Effector CD4-positive, alpha-beta T cell (primary cell): ENCODE measurements around the gene QSOX2.

Experiments used
- DNase-seq: peaks from one replicate; pipeline ENCODE4 v3.0.0-alpha.2; 2020

Gene QSOX2

GRCh38 chr9:136201609-136202453 is 43.8 kb downstream of the QSOX2 start:
- no peak for DNase-seq

DNA sequence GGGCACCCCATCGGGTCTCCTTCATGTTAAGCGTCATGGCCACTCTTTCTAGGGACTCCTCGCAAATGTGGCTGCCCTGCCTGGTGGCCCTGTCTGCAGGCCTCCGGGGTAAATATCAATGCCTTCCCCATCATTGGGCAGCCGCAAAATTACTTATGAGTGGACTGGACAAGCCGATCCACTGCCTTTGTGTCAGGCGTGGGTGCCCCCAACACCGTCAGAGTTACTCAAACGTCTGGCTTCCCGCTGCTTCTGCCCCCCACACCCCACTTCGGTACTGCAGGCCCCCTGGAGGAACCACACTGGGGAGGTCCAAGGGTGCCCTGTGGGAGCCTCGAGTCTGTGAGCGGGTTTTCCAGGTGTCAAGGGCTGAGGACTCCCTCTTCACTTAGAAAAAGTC is 44.4 kb downstream of the QSOX2 start:
- no peak for DNase-seq

- DNase-seq: no peak
Observed at GRCh38 chr9:136200424-136200823, 45.2 kb downstream of the QSOX2 start.

- DNase-seq: no peak
Observed at GRCh38 chr9:136199391-136200288, 46.0 kb downstream of the QSOX2 start.

DNA sequence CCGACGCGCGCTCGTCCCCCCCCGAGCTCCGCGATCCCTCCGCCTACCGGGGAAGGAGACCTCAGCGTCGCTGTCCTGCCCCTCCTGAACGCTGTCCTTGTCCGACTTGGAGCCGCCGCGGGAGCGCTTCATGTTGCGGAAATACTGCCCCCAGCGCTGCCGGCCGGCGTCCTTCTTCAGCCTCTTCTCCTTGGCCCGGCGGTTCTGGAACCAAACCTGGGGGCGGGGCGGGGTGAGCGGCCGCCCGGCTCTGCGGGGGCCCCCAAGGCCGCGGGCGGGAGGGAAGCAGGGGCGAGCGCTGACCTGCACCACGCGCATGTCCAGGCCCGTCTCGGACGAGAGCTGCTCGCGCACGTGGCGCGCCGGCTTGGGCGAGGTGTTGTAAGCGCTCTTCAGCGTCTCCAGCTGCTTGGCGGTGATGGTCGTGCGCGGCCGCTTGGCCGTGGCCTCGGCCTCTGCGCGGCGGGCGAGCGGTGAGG is 47.0 kb downstream of the QSOX2 start:
- DNase-seq: no peak

GRCh38 chr9:136197930-136198604 is 47.5 kb downstream of the QSOX2 start:
- no peak for DNase-seq

GRCh38 chr9:136197084-136197875 is 48.3 kb downstream of the QSOX2 start:
- DNase-seq: no peak

DNA sequence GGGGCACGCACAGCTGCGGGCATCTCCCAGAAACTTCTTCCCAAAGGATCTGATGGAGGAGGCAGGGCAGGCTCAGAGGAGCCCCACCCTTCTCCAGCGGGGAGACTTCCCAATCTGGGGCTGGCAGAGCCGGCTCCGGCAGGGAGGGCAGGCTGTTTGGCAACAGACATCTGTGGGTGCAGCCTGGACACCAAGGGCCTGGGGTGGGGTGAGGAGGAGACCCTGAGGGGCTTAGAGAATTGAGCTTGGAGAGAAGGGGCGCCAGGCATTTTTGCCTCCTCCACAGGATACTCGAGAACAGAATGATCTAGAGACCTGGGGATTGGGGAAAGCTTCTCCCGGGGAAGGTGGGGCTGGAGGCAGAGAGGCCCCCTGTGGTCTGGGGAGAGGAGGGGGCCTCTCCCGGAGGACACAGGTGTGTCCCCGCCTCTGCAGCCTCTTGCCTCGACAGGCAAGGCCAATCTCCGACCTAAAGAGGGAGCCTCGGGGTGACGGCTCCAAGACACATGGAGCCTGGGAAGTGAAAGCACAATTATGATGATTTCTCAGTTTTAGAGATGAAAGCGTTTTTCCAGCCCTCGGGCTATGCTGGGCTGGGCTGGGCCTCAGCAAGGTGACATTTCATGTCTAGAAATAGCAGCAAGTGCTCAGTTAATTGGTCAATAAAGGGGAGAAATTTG is 49.1 kb downstream of the QSOX2 start:
- no peak for DNase-seq

GRCh38 chr9:136194540-136194939 is 51.1 kb downstream of the QSOX2 start:
- DNase-seq: no peak

DNA sequence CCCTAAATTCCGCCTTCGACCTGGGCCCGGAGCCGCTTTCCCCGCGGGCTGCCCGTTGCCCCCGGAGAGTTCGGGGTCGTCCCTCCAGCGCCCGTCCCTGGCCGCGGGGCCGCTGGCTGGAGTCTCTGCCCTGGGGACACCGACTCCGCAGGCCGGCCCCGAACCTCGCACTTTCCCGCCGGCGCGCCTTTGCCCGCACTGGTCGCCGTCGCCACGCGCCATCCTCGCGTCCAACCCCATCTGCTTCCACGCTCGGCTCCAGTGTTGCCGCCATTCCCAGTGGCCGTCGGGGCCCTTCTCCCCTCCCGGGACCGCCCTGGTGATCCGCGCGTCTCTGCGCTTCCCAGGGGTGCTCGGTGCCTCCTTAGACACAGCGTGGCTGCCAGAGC is 51.7 kb downstream of the QSOX2 start:
- no peak for DNase-seq

DNA sequence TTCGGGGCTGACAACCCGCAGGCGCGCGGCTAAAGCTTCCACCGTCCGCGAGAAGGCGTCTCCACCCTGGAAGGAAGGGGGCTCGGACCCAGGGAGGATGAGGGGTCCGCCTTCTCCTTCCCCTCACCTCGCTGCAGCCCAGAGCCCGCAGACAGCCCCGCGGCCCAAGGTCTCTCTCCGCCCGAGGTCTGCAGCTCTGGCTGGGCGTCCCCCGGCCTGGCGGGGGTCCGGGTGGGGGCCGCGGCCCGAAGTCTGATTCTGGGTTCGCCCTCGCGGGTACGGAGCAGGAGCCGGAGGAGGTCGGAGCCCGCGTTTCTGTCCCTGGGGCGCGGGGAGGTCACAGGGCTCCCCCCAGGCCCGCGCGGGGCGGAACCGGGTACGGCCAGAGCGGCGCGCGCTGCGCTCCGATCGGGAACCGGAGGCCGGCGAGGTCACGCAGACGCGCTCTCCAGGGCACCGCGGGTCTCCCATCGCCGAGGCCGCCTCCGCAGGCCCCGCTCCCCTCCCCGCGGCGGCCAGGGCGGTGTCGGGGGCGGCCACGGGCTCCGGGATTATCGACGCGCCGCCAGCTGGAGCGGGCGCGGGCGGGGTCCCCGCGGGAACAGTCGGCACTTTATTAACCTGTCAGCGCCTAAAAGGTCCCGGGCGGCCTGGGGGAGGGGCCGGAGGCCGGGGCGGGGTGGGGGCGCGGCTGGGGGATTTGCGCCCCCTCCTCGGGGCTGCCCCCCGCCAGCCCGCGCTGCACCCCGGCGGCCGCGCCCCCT is 52.3 kb downstream of the QSOX2 start:
- no peak for DNase-seq

- DNase-seq: no peak
Observed at GRCh38 chr9:136192289-136193126, 53.1 kb downstream of the QSOX2 start.

DNA sequence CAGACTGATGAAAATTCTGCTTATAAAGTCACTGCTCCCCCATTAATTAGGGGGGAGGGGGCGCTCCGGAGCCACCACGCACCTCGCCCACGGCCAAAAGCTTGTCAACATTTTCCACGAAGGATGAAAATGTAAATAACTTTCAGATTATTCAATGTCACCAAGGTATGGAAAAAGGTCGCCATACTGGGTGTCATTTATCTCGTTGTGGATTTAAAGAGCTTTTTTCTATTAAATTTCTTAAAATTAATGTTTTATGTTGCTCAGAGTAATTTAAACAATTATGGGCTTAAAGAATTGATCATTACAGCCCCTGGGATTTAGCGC is 53.7 kb downstream of the QSOX2 start:
- no peak for DNase-seq

DNA sequence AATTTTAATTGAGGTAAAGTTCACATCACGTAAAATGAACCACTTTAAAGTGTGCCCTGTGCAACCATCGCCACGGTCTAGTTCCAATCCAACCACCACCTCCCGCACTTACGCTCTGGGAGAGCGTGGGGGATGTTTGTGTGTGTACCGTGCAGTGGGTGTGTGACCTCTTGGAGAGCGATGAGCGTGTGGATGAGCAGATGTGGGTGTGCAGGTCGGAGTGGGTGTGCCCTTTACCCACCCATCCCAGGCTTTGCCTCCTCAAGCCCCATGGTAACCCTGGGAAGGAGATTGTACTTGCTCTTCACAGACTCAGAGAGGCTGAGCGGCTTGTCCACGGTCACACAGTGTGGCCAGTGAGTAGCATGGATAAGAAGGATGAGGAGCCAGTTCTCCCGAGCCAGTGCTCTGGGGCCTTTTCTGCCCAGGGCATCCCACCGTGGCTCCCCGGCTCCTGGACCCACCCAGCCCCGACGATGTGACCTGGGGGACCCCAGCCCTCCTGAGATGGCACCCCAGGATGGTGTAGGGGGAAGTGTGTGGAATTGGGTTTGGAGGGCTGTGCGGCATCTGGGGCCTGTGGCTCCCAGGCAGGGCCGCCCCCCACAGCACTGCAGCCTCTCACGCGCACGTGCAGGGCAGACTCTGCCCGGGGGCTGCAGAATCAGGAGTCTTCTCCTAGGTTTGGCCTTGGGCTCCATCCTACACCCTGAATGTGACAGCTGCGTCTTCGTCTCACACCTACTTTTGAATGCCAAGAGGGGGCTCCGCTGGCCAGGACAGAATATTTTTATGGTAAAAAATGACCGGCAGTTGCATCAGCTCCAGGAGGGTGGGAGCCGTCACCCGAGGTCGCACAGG is 54.3 kb downstream of the QSOX2 start:
- DNase-seq: no peak

- no peak for DNase-seq
Observed at GRCh38 chr9:136190656-136191055, 55.0 kb downstream of the QSOX2 start.

GRCh38 chr9:136190237-136190601 is 55.4 kb downstream of the QSOX2 start:
- DNase-seq: no peak

DNA sequence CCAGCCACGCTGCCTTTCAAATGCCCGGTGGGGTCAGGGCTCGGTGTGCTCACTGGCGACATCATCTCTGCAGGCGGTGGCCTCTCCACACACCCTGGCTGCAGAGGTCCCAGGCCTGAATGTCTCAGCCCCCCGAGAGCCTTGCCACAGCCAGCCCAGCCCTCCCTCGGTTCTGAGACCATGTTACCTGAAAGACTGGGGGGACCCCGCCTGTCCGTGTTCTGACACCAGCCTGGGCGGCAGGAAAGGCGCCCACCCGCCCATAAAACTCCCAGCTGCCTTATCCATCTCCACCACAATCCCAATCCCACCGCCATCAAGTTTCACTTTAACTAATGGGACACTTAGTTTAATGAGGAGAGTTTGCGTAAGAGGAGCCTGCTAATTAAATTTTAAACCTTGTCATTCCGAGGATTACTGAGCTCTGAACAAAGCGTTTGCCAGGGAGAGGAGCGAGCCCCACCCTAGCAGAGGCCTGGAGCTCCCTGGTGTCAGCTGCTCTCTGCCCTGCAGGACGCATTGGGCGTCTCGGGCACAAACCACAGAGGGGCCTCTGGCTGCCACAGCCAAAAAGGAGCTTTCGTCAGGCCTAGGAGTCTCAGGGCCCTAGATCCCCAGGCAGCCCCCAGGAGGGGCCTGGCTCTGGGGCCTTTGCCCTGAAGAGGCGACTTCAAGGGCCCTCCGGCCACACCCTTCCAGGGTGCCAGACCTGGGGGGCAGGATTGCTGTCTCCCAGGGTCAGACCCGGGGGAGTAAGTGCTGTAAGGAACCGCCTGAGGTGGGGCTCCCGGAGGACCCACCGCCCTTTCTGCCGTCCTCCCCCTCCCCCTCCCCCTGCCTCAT is 56.0 kb downstream of the QSOX2 start:
- no peak for DNase-seq
